VCaP (cell line): ENCODE results near the gene SERINC5.

Experiments used
- H3K27ac ChIP-seq: fragments of 450-650 bp; 2 replicates; pipeline ENCODE4 v1.5.1; 2017
- TF ChIP-seq, protein P1 (sequence below): fragments of 450-650 bp; conservative IDR thresholded peaks from 2 replicates; pipeline ENCODE4 v1.5.1; 2017; ENCODE audit warnings: mild to moderate bottlenecking, moderate library complexity

Gene SERINC5

DNA sequence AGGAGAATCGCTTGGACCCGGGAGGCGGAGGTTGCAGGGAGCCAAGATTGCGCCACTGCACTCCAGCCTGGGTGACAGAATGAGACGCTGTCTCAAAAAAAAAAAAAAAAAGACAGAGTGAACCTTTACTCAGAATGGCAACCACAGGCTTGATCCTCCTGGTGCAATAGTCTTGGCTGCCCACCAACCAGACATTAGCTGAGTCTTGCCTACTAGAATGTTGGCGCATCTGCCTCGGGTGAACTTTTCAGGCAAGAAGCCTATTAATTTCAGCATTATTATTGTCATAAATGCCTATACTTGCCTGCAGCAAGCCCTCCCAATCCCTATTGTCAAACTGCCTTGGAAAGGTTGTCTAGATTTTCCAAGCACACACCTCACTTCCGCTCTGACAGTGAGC is 4.2 kb downstream of the SERINC5 start:
- H3K27ac ChIP-seq, result no peak overlapping the region
- TF ChIP-seq, protein P1, sequence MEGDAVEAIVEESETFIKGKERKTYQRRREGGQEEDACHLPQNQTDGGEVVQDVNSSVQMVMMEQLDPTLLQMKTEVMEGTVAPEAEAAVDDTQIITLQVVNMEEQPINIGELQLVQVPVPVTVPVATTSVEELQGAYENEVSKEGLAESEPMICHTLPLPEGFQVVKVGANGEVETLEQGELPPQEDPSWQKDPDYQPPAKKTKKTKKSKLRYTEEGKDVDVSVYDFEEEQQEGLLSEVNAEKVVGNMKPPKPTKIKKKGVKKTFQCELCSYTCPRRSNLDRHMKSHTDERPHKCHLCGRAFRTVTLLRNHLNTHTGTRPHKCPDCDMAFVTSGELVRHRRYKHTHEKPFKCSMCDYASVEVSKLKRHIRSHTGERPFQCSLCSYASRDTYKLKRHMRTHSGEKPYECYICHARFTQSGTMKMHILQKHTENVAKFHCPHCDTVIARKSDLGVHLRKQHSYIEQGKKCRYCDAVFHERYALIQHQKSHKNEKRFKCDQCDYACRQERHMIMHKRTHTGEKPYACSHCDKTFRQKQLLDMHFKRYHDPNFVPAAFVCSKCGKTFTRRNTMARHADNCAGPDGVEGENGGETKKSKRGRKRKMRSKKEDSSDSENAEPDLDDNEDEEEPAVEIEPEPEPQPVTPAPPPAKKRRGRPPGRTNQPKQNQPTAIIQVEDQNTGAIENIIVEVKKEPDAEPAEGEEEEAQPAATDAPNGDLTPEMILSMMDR, result no peak

DNA sequence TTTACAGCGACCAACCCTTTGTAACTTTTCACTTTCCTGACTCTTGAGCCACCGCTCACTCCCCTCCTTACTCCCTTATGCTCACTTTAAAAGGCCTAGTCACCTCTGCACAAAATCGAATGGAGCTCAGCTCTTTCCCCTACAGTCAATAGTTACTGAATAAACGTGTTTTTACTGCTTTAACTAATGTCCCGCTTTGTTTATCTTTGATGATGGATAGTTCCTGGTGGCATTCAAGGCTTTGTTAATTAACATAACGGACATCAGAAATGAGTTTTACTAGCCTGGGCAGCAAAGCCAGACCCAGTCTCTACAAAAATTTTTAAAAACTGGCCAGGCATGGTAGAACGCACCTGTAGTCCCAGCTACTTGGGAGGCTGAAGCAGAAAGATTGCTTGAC is 5.0 kb downstream of the SERINC5 start:
- TF ChIP-seq, protein P1, result no peak
- no peak overlapping the region for H3K27ac ChIP-seq

DNA sequence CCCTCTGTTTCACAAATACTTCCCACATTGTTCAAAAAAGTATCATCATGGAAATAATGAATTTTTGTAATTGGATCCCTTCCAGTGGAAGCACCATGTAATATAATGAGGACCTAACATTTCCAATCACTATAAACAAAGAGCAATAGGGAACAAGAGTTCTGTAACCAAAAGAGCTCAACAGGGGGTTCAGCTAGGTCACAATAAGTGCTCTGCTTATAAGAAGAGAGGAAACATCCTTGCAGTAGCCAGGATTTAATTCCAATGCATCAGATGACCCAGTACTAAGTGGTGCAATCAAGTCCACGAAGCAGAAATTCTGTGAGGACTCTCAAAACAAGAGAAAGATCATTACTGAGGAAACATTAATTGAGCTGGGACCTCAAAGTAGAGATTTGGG is 5.9 kb downstream of the SERINC5 start:
- no peak overlapping the region for H3K27ac ChIP-seq
- TF ChIP-seq, protein P1, result no peak

DNA sequence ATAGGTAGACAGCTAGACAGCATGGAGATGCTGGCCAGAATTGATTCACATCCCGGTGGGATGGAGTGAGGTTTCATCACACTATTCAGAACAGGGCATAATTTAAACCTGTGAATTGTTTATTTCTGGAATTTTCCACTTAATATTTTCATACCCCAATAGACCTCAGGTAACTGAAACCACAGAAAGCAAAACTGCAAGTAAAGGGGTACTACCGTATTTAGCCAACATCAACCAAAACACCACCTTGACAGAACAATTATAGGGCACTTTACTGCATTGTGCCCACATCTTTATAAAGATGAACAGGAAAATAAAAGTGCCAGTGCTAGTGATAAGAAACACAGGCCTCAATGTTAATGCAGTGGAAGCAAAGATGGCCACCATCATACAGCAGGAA is 7.5 kb downstream of the SERINC5 start:
- peak overlapping the region; percentile 64; the same call in 1 of the 2 replicates for H3K27ac ChIP-seq
- TF ChIP-seq, protein P1, result no peak

DNA sequence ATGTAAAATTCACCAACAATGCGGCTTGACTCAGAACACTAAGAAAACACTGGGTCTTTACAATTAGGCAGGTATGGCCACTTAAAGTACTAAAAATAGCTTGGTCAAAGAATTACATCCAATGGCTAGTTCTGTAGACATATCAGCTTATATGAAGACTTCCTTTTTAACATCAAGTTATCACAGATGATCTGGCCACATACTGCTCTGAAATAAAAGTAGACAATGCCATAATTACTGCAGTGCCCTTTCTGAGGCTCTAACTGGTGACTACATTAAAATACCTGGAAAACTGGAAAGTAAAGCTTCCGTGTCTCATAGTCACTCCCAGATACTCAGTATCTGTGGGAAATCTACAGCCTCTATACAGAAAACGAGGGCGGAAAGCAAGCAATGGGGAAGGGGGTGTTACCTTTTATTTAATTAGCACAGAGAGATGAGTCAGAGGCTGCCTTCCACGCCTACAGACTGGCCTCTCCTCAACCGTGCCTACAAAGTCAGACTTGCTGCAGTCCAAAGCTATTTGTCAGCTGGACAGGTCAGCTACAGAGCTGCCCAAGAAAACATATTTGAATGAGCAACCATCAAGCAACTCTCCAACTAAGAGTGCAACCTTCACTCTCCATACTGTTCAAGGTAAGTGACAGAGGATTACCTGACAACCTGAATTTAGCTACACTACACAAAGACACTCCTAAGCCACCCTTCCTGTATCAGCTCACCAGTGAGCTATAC is 8.7 kb downstream of the SERINC5 start:
- H3K27ac ChIP-seq, result peak overlapping the region; percentile 64
- TF ChIP-seq, protein P1, result no peak

DNA sequence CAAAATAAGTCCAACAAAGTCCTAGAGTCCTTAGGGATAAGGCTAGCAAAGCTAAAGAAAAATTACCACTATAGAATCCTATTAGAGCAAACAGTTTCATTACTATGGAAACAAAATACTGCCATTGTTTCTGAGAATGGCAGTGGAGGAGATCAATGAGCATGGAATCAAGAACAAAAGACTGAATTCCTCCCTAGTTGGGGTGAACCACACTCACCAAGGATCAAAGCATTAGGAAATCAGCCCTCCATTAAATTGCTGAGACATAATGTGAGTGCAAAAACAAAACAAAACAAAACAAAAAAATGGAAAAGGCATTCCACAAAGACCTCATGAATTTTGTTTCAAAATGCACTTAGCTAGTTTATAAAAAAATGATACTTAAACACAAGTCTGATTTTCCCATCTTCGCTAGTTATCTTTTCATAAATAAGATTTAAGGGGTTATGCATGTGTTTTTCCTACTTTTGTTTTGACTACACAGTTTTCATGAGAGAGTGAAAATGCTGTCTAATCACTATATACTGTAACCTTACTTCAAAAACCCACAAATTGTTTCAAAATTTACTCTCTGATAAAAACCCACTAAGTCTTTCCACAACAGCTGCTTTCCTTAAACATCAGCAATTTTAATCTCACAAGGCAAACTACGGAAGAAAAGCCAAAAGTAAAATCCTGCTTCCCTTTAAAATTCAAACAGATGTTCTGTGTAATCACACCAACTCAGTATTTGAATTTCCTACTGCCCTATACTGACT is 9.7 kb downstream of the SERINC5 start:
- H3K27ac ChIP-seq, result peak overlapping the region; percentile 64
- TF ChIP-seq, protein P1, result no peak

DNA sequence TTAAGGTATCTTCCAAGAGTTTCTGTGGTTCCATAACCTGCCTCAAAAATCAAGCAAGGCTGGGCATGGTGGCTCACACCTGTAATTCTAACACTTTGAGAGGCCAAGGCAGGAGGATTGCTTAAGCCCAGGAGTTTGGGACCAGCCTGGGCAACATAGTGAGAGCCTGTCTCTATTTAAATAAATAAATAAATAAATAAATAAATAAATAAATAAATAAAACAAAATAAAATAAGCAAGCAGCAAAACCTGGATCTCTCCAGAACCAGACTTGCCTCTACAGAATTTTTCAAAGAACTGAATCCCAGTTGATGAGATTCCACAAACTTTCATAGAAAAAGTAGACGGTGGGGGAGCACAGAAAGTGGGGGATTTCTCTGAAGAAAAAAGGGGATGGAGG is 12.3 kb downstream of the SERINC5 start:
- TF ChIP-seq, protein P1, result no peak
- H3K27ac ChIP-seq, result no peak overlapping the region
